ENCODE data around the gene GNAO1. TPM values are rescaled to one million over a fixed set of nuclear protein-coding genes. Genes with fewer than 3 reads are reported as not detected.

The GNAO1 gene
- total RNA-seq, 4 donors from 2014 or later = 0.67 to 4.0 (median 2.2) TPM

- WGBS, 2 donors = 95 to 96% methylated on average over 15 of the region's 15 CpGs
- intact Hi-C loops (cut with DNase I; ENCODE audit: low total_unique reads) = no loop called here
- DNase-seq (ENCODE audit: low spot score in 2 of 2) = no peak
- TF ChIP-seq CTCF (IDR thresholded peaks at IDR 0.05) (no peak), POLR2A (IDR thresholded peaks at IDR 0.05) (no peak)
- no peak overlapping the region for H3K4me3 ChIP-seq (ENCODE audit: low read depth, poor library complexity, severe bottlenecking)
Measured at GRCh38 chr16:56346131-56346890, 155.0 kb downstream of the GNAO1 start.

- no peak overlapping the region for H3K4me3 ChIP-seq (ENCODE audit: low read depth, poor library complexity, severe bottlenecking)
- WGBS, 2 donors = 30 to 75% methylated on average over 3 to 8 of the region's 8 CpGs
- no peak for TF ChIP-seq POLR2A (IDR thresholded peaks at IDR 0.05)
- no peak for TF ChIP-seq CTCF (IDR thresholded peaks at IDR 0.05)
- DNase-seq (ENCODE audit: low spot score in 2 of 2) = no peak
- intact Hi-C loops (cut with DNase I; ENCODE audit: low total_unique reads) = no loop called here
Measured at GRCh38 chr16:56347166-56347565, 155.9 kb downstream of the GNAO1 start.

- intact Hi-C loops (cut with DNase I; ENCODE audit: low total_unique reads) = no loop called here
- no peak for DNase-seq (ENCODE audit: low spot score in 2 of 2)
- no peak overlapping the region for H3K4me3 ChIP-seq (ENCODE audit: low read depth, poor library complexity, severe bottlenecking)
- WGBS, 2 donors = 82 to 90% methylated on average over 11 of the region's 11 CpGs
- TF ChIP-seq POLR2A (IDR thresholded peaks at IDR 0.05) (no peak), CTCF (IDR thresholded peaks at IDR 0.05) (no peak)
Measured at GRCh38 chr16:56347670-56348069, 156.4 kb downstream of the GNAO1 start.

GRCh38 chr16:56348168-56349085 lies 157.1 kb downstream of the GNAO1 start:
- no peak for DNase-seq (ENCODE audit: low spot score in 2 of 2)
- WGBS, 2 donors = 88 to 92% methylated on average over 24 to 25 of the region's 25 CpGs
- intact Hi-C loops (cut with DNase I; ENCODE audit: low total_unique reads) = no loop called here
- no peak overlapping the region for H3K4me3 ChIP-seq (ENCODE audit: low read depth, poor library complexity, severe bottlenecking)
- TF ChIP-seq POLR2A (IDR thresholded peaks at IDR 0.05) (no peak), CTCF (IDR thresholded peaks at IDR 0.05) (no peak)

GRCh38 chr16:56349086-56349415 lies 157.8 kb downstream of the GNAO1 start:
- no peak for TF ChIP-seq CTCF (IDR thresholded peaks at IDR 0.05)
- no peak for TF ChIP-seq POLR2A (IDR thresholded peaks at IDR 0.05)
- intact Hi-C loops (cut with DNase I; ENCODE audit: low total_unique reads) = no loop called here
- no peak overlapping the region for H3K4me3 ChIP-seq (ENCODE audit: low read depth, poor library complexity, severe bottlenecking)
- WGBS, 2 donors = 94 to 100% methylated on average over 1 to 2 of the region's 2 CpGs
- DNase-seq (ENCODE audit: low spot score in 2 of 2) = no peak
